ENCODE data around the gene MPRIP.

GRCh38 chr17:17084941-17085340 is 42.7 kb downstream of the MPRIP start:
- TF ChIP-seq USF1 (CRISPR knock-in tag; IDR thresholded peaks at IDR 0.05) (no peak), SOX15 (CRISPR knock-in tag; IDR thresholded peaks at IDR 0.05) (no peak), JUN (CRISPR knock-in tag; IDR thresholded peaks at IDR 0.05) (no peak), ATF3 (CRISPR knock-in tag; conservative IDR thresholded peaks at IDR 0.05) (no peak), HMGXB4 (CRISPR knock-in tag; IDR thresholded peaks at IDR 0.05) (no peak), CTCF (IDR thresholded peaks at IDR 0.05) (no peak), MAX (CRISPR knock-in tag; IDR thresholded peaks at IDR 0.05) (no peak), SP1 (CRISPR knock-in tag; conservative IDR thresholded peaks at IDR 0.05) (no peak), RORB (CRISPR knock-in tag; IDR thresholded peaks at IDR 0.05) (no peak), ZNF121 (CRISPR knock-in tag; IDR thresholded peaks at IDR 0.05) (no peak), ATF2 (CRISPR knock-in tag; IDR thresholded peaks at IDR 0.05; ENCODE audit: borderline replicate concordance, low read depth) (no peak), ZNF219 (CRISPR knock-in tag; IDR thresholded peaks at IDR 0.05; ENCODE audit: borderline replicate concordance) (no peak), SMAD3 (CRISPR knock-in tag; IDR thresholded peaks at IDR 0.05; ENCODE audit: borderline replicate concordance) (no peak), NR1H2 (CRISPR knock-in tag; IDR thresholded peaks at IDR 0.05) (no peak)
